ENCODE measurements around the gene ACVR1B.

DNA sequence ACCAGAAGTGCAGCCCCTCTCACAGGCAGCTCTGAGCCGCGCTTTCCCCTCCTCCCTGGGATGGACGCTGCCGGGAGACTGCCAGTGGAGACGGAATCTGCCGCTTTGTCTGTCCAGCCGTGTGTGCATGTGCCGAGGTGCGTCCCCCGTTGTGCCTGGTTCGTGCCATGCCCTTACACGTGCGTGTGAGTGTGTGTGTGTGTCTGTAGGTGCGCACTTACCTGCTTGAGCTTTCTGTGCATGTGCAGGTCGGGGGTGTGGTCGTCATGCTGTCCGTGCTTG, 43.0 kb downstream of the ACVR1B start:
- TF ChIP-seq, protein P1, sequence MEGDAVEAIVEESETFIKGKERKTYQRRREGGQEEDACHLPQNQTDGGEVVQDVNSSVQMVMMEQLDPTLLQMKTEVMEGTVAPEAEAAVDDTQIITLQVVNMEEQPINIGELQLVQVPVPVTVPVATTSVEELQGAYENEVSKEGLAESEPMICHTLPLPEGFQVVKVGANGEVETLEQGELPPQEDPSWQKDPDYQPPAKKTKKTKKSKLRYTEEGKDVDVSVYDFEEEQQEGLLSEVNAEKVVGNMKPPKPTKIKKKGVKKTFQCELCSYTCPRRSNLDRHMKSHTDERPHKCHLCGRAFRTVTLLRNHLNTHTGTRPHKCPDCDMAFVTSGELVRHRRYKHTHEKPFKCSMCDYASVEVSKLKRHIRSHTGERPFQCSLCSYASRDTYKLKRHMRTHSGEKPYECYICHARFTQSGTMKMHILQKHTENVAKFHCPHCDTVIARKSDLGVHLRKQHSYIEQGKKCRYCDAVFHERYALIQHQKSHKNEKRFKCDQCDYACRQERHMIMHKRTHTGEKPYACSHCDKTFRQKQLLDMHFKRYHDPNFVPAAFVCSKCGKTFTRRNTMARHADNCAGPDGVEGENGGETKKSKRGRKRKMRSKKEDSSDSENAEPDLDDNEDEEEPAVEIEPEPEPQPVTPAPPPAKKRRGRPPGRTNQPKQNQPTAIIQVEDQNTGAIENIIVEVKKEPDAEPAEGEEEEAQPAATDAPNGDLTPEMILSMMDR (IDR thresholded peaks at IDR 0.05 in 8 of 11, conservative IDR thresholded peaks at IDR 0.05 in 3 of 11), result no peak
- TF ChIP-seq POLR2A (IDR thresholded peaks at IDR 0.05), result no peak

All from spleen (tissue), 7 donors.